IPS-15b (cell line): Measurements from ENCODE around the gene TAS1R2.
"Not testable (repeated sequence)": the region's sequence is repeated elsewhere in the genome, so short reads cannot be mapped to it uniquely, and the experiment has no call there.

Experiments used
- H3K27me3 ChIP-seq: one replicate; pipeline ENCODE4 v1.6.1; 2013; ENCODE audit warnings: low read length; ENCODE audit not compliant: control insufficient read depth, insufficient read depth
- H3K36me3 ChIP-seq: one replicate; pipeline ENCODE4 v1.6.1; 2013; ENCODE audit warnings: low read length; ENCODE audit not compliant: control insufficient read depth, insufficient read depth
- H3K4me1 ChIP-seq: one replicate; pipeline ENCODE4 v1.6.1; 2013; ENCODE audit warnings: mild to moderate bottlenecking, low read length; ENCODE audit not compliant: control insufficient read depth, insufficient read depth
- H3K4me3 ChIP-seq: one replicate; pipeline ENCODE4 v1.5.1; 2013; ENCODE audit warnings: low read depth, low read length
- H3K9ac ChIP-seq: one replicate; pipeline ENCODE4 v1.6.1; 2013; ENCODE audit warnings: low read depth, mild to moderate bottlenecking, low read length
- H3K9me3 ChIP-seq: one replicate; pipeline ENCODE4 v1.6.1; 2013; ENCODE audit warnings: mild to moderate bottlenecking, low read length; ENCODE audit not compliant: control insufficient read depth, insufficient read depth

The TAS1R2 gene

GRCh38 chr1:18861082-18861481, 1.6 kb upstream of the TAS1R2 start:
- Histone ChIP-seq H3K4me3 (no peak overlapping the region), H3K9ac (no peak overlapping the region), H3K4me1 (no peaks in the 10 kb centered on the region), H3K9me3 (no peaks in the 10 kb centered on the region), H3K36me3 (no peaks in the 10 kb centered on the region), H3K27me3 (no peaks in the 10 kb centered on the region)

GRCh38 chr1:18858070-18858688, 1.3 kb downstream of the TAS1R2 start:
- no peaks in the 10 kb centered on the region for H3K36me3 ChIP-seq
- no peaks in the 10 kb centered on the region for H3K27me3 ChIP-seq
- no peak overlapping the region for H3K9ac ChIP-seq
- no peak overlapping the region for H3K4me3 ChIP-seq
- H3K9me3 ChIP-seq: no peaks in the 10 kb centered on the region
- no peaks in the 10 kb centered on the region for H3K4me1 ChIP-seq

GRCh38 chr1:18856435-18856834, 3.0 kb downstream of the TAS1R2 start:
- Histone ChIP-seq H3K9ac (no peak overlapping the region), H3K27me3 (peaks cover 2% of the 10 kb centered on the region)

GRCh38 chr1:18855573-18855972, 3.9 kb downstream of the TAS1R2 start:
- H3K36me3 ChIP-seq: no peaks in the 10 kb centered on the region
- no peaks in the 10 kb centered on the region for H3K9me3 ChIP-seq
- H3K9ac ChIP-seq: no peak overlapping the region
- H3K27me3 ChIP-seq: peaks cover 2% of the 10 kb centered on the region
- no peak overlapping the region for H3K4me3 ChIP-seq
- no peaks in the 10 kb centered on the region for H3K4me1 ChIP-seq

More at GRCh38 chr1:18856435-18856834, 3.0 kb downstream of the TAS1R2 start:
- no peaks in the 10 kb centered on the region for H3K36me3 ChIP-seq
- no peaks in the 10 kb centered on the region for H3K9me3 ChIP-seq
- H3K4me3 ChIP-seq: no peak overlapping the region
- H3K4me1 ChIP-seq: no peaks in the 10 kb centered on the region

GRCh38 chr1:18854331-18855025, 5.0 kb downstream of the TAS1R2 start:
- Histone ChIP-seq H3K9me3 (no peaks in the 10 kb centered on the region), H3K4me1 (no peaks in the 10 kb centered on the region), H3K36me3 (no peaks in the 10 kb centered on the region), H3K9ac (no peak overlapping the region), H3K4me3 (no peak overlapping the region), H3K27me3 (peaks cover 4% of the 10 kb centered on the region)

GRCh38 chr1:18852501-18852900, 7.0 kb downstream of the TAS1R2 start:
- no peak overlapping the region for H3K4me3 ChIP-seq
- no peaks in the 10 kb centered on the region for H3K4me1 ChIP-seq
- H3K9ac ChIP-seq: no peak overlapping the region
- H3K36me3 ChIP-seq: no peaks in the 10 kb centered on the region
- no peaks in the 10 kb centered on the region for H3K9me3 ChIP-seq
- peaks cover 8% of the 10 kb centered on the region for H3K27me3 ChIP-seq

GRCh38 chr1:18849261-18849711, 10.2 kb downstream of the TAS1R2 start:
- H3K9me3 ChIP-seq: no peaks in the 10 kb centered on the region
- peaks cover 16% of the 10 kb centered on the region for H3K27me3 ChIP-seq
- no peaks in the 10 kb centered on the region for H3K36me3 ChIP-seq
- H3K4me3 ChIP-seq: no peak overlapping the region
- H3K9ac ChIP-seq: no peak overlapping the region
- no peaks in the 10 kb centered on the region for H3K4me1 ChIP-seq

- H3K9ac ChIP-seq, H3K9me3 ChIP-seq, H3K4me3 ChIP-seq, H3K36me3 ChIP-seq, H3K4me1 ChIP-seq: not testable (repeated sequence)
- H3K27me3 ChIP-seq: peaks cover 16% of the 10 kb centered on the region
Measured at GRCh38 chr1:18847723-18848122, 11.7 kb downstream of the TAS1R2 start.

GRCh38 chr1:18840145-18840544, 19.3 kb downstream of the TAS1R2 start:
- H3K27me3 ChIP-seq: no peaks in the 10 kb centered on the region
- no peaks in the 10 kb centered on the region for H3K36me3 ChIP-seq

GRCh38 chr1:18836654-18837053, 22.8 kb downstream of the TAS1R2 start:
- Histone ChIP-seq H3K4me1 (no peaks in the 10 kb centered on the region), H3K36me3 (no peaks in the 10 kb centered on the region), H3K27me3 (peaks cover 2% of the 10 kb centered on the region), H3K9ac (no peak overlapping the region), H3K4me3 (no peak overlapping the region), H3K9me3 (no peaks in the 10 kb centered on the region)

More at GRCh38 chr1:18840145-18840544, 19.3 kb downstream of the TAS1R2 start:
- Histone ChIP-seq H3K9ac (no peak overlapping the region), H3K9me3 (no peaks in the 10 kb centered on the region), H3K4me3 (no peak overlapping the region), H3K4me1 (no peaks in the 10 kb centered on the region)

- not testable (repeated sequence) for H3K4me3 ChIP-seq, H3K36me3 ChIP-seq, H3K4me1 ChIP-seq, H3K27me3 ChIP-seq, H3K9ac ChIP-seq, H3K9me3 ChIP-seq
Measured at GRCh38 chr1:18832319-18832718, 27.1 kb downstream of the TAS1R2 start.

GRCh38 chr1:18831656-18832055, 27.8 kb downstream of the TAS1R2 start:
- H3K4me1 ChIP-seq: no peaks in the 10 kb centered on the region
- H3K9ac ChIP-seq: no peak overlapping the region
- H3K4me3 ChIP-seq: no peak overlapping the region
- H3K36me3 ChIP-seq: no peaks in the 10 kb centered on the region
- H3K9me3 ChIP-seq: peaks cover 2% of the 10 kb centered on the region
- H3K27me3 ChIP-seq: peaks cover 2% of the 10 kb centered on the region
